Subcutaneous abdominal adipose tissue (tissue), 5 donors: ENCODE results near the gene NTM.

Experiments
- H3K27ac ChIP-seq: one replicate; pipeline ENCODE4 v1.7.0; 2013; ENCODE audit warnings: low read depth, mild to moderate bottlenecking, inconsistent platforms, low read length, moderate library complexity
- H3K27me3 ChIP-seq, 5 donors: one replicate each; pipeline ENCODE4 v1.7.0; 2013; ENCODE audit warnings: low read length in 5 of 5, inconsistent platforms in 1 of 5; ENCODE audit not compliant: control insufficient read depth in 5 of 5, insufficient read depth in 4 of 5
- H3K36me3 ChIP-seq, 5 donors: one replicate each; pipeline ENCODE4 v1.7.0; 2013; ENCODE audit warnings: low read length in 5 of 5; ENCODE audit not compliant: control insufficient read depth in 5 of 5, insufficient read depth in 5 of 5
- H3K4me1 ChIP-seq, 5 donors: one replicate each; pipeline ENCODE4 v1.7.0; 2013; ENCODE audit warnings: low read length in 5 of 5, mild to moderate bottlenecking in 3 of 5, moderate library complexity in 1 of 5; ENCODE audit not compliant: control insufficient read depth in 5 of 5, insufficient read depth in 5 of 5
- H3K4me3 ChIP-seq, 5 donors: one replicate each; pipeline ENCODE4 v1.7.0; 2013; ENCODE audit warnings: low read length in 5 of 5, low read depth in 1 of 5
- H3K9ac ChIP-seq, 5 donors: one replicate each; pipeline ENCODE4 v1.7.0; 2013; ENCODE audit warnings: low read length in 5 of 5, mild to moderate bottlenecking in 4 of 5, moderate library complexity in 3 of 5
- H3K9me3 ChIP-seq, 5 donors: one replicate each; pipeline ENCODE4 v1.7.0; 2013; ENCODE audit warnings: low read length in 5 of 5; ENCODE audit not compliant: control insufficient read depth in 5 of 5
- donor health status: healthy.
- donor health status: healthy.
- donor health status: healthy.
- donor health status: healthy.
- donor health status: healthy.

The NTM gene

DNA sequence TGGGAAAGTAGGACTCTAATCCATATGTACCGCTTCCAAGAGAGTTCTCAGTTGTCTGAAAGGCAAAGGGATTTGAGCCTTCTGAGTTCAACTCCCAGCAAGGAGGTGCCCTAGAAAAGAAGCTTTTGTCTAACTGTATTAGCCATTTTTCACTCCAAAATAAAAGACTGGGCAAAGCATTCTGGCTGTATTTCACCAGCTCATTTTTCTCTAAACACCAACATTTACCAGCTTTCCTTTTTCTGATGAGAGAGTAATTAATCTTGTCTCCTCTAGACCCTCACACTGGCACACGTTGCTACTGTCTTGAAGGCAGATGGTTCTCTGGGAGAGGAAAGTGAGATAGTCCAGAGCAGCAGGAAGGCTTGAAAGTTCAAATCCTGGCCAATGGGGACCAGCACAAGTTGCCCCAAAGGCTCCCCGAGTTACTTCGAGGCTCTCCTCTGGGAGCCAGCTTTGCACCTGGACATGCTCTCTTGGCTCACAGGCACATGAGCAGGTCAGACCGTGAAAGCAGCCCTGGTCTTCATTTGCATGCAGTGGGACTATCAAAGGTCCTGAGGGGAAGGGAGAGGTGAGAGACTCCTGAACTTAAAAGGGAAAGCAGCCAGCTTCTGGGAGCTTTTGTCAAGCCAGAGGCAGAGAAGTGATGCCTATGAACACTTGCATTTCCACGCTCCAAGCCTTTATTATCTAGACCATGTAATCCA, 100.0 kb downstream of the NTM start:
- peaks cover 2 to 16% (median 13%) of the 10 kb centered on the region in 5 donors for H3K4me1 ChIP-seq
- no peaks in the 10 kb centered on the region for H3K27me3 ChIP-seq
- no peaks in the 10 kb centered on the region for H3K36me3 ChIP-seq
- no peak overlapping the region for H3K4me3 ChIP-seq
- no peak overlapping the region for H3K9ac ChIP-seq
- H3K27ac ChIP-seq, result no peak overlapping the region
- H3K9me3 ChIP-seq, result no peaks in the 10 kb centered on the region

DNA sequence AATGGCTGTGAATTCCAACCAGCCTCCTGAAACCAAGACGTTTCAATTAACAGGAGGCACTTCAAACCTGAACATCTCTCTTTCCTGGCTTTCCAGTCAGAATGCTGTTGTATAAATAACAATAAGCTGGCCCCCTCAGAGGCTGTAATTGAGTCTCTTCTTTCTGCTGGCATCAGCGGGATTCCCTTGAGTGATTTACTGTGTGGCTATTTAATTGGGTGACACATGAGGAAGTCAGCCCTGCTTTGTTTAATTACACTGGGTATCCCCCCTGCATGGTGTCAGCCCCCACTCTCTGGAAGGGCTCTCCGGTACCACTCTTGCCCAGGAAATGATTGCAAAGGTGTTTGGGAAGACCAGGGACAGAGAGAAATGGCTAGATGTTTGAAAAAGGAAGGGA, 101.6 kb downstream of the NTM start:
- Histone ChIP-seq H3K9me3 (no peaks in the 10 kb centered on the region), H3K4me1 (peaks cover 2 to 16% (median 13%) of the 10 kb centered on the region in 5 donors), H3K4me3 (no peak overlapping the region), H3K9ac (no peak overlapping the region), H3K27ac (no peak overlapping the region), H3K36me3 (no peaks in the 10 kb centered on the region), H3K27me3 (no peaks in the 10 kb centered on the region)

DNA sequence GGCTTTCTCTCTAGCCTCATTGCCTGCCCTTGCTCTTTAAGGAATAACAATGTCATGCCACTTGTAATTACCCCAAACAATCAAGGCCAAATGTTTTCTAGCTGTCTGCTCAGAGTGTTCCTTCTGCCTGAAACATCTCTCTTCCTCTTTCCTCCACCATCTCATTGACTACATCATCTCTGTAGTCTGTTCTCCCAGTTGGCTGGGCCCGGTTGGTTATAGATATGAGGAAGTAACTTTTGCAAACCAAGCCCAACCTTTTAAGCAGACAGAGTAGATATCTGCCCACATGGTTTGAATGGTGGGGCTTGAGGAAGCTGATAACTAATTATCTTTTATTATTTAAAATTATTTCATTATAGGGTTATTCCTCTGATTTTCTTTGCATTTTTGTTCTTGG, 104.5 kb downstream of the NTM start:
- no peak overlapping the region for H3K4me3 ChIP-seq
- H3K36me3 ChIP-seq, result no peaks in the 10 kb centered on the region
- no peak overlapping the region for H3K27ac ChIP-seq
- H3K9ac ChIP-seq, result no peak overlapping the region
- no peaks in the 10 kb centered on the region for H3K9me3 ChIP-seq
- H3K4me1 ChIP-seq, result no peaks in the 10 kb centered on the region
- H3K27me3 ChIP-seq, result no peaks in the 10 kb centered on the region

DNA sequence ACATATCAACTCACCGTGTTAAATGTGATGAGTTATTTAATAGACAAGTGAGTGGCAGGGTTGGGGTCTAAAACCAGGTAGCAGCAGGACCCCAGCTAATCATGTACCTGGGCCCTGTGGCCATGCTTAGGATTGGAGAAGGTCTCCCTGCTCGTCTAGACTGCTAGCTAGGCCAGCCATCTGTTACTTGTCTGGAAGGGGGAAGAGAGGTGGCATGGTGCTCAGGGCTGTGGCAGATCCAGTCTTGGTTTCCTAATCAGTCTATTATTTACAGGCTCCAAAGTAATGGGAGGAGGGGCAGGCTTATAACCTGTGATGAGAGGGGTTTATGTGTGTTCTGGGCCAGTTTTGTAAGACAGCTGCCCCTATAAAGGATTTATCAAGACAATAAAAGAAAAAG, 105.9 kb downstream of the NTM start:
- Histone ChIP-seq H3K27ac (no peak overlapping the region), H3K9me3 (no peaks in the 10 kb centered on the region), H3K4me3 (no peak overlapping the region), H3K27me3 (no peaks in the 10 kb centered on the region), H3K36me3 (no peaks in the 10 kb centered on the region), H3K9ac (no peak overlapping the region), H3K4me1 (peaks cover 0 to 3% (median under 1%) of the 10 kb centered on the region in 5 donors)

DNA sequence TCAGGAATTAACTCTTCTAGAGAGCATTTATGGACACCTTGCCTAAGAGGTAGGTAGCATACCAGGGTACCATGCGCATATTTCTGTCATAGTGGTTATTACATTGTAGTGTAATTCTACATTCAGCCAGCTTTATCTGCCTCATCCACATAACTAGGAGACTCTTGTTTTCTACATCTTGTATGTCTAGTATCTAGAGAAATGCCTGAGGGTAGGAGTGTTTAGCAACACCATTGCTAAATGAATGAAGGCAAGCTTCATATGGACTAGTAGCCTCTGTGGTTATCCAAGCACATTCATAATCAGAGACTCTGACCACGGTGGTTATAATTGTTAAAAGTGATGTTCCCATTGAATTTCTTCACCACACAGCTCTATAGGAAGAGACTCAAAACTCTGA, 107.9 kb downstream of the NTM start:
- Histone ChIP-seq H3K4me1 (peaks cover 0 to 7% (median 4%) of the 10 kb centered on the region in 5 donors), H3K4me3 (no peak overlapping the region), H3K36me3 (no peaks in the 10 kb centered on the region), H3K27me3 (no peaks in the 10 kb centered on the region), H3K9ac (no peak overlapping the region), H3K27ac (no peak overlapping the region), H3K9me3 (no peaks in the 10 kb centered on the region)

GRCh38 chr11:131481303-131481702, 110.9 kb downstream of the NTM start:
- Histone ChIP-seq H3K4me1 (peaks cover 0 to 7% (median 4%) of the 10 kb centered on the region in 5 donors), H3K36me3 (no peaks in the 10 kb centered on the region), H3K9ac (no peak overlapping the region), H3K4me3 (no peak overlapping the region), H3K27me3 (no peaks in the 10 kb centered on the region), H3K27ac (no peak overlapping the region), H3K9me3 (no peaks in the 10 kb centered on the region)

GRCh38 chr11:131481971-131482370, 111.6 kb downstream of the NTM start:
- Histone ChIP-seq H3K4me3 (no peak overlapping the region), H3K4me1 (peaks cover 0 to 7% (median 4%) of the 10 kb centered on the region in 5 donors), H3K27ac (no peak overlapping the region), H3K27me3 (no peaks in the 10 kb centered on the region), H3K9me3 (no peaks in the 10 kb centered on the region), H3K36me3 (no peaks in the 10 kb centered on the region), H3K9ac (no peak overlapping the region)

DNA sequence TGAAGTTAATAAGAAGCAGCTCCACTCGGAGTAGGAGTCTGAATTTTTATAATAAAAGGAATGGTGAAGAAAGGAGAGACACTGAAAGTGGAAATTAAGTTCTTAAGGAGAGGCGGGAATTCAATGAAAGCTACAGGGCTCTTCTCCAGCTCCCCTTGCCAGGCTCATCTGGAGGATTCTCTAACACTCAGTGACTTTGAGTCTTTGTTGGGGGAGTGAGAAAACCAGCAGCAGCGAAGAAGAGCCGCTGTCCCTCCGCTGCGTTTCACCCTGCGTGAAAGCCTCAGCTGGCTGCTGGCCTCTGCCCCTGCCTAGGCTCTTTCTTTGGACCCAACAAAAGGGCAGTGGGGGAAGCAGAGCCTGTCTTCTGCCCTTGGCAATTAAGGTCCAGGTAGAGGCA, 113.0 kb downstream of the NTM start:
- H3K4me1 ChIP-seq, result peaks cover 2 to 16% (median 14%) of the 10 kb centered on the region in 5 donors
- H3K27ac ChIP-seq, result no peak overlapping the region
- H3K9me3 ChIP-seq, result no peaks in the 10 kb centered on the region
- H3K36me3 ChIP-seq, result no peaks in the 10 kb centered on the region
- no peak overlapping the region for H3K4me3 ChIP-seq
- H3K27me3 ChIP-seq, result no peaks in the 10 kb centered on the region
- no peak overlapping the region for H3K9ac ChIP-seq

DNA sequence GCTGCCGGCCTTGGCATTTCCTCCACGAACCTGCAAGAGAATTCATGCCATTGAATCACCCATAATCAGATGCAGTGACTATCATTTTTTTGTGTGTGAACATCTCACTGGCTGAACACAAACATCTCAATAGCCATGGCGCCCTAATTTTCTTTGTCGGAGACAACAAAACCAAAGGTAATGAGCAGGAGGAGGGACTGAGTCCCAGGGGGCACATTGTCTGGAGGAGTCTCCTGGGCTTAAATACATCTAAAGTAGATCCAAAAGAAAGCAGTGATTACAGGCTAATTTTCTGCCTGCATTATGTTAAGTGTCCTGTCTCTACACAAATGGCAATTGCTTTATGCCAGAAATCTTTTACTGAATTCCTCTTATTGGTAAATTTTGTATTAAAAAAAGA, 113.5 kb downstream of the NTM start:
- Histone ChIP-seq H3K36me3 (no peaks in the 10 kb centered on the region), H3K4me1 (peaks cover 2 to 20% (median 17%) of the 10 kb centered on the region in 5 donors), H3K9ac (no peak overlapping the region), H3K27ac (no peak overlapping the region), H3K9me3 (no peaks in the 10 kb centered on the region), H3K27me3 (no peaks in the 10 kb centered on the region), H3K4me3 (no peak overlapping the region)

- H3K27ac ChIP-seq, result no peak overlapping the region
- H3K27me3 ChIP-seq, result no peaks in the 10 kb centered on the region
- H3K9ac ChIP-seq, result no peak overlapping the region
- H3K9me3 ChIP-seq, result no peaks in the 10 kb centered on the region
- H3K36me3 ChIP-seq, result no peaks in the 10 kb centered on the region
- H3K4me3 ChIP-seq, result no peak overlapping the region
- peaks cover 2 to 35% (median 18%) of the 10 kb centered on the region in 5 donors for H3K4me1 ChIP-seq
These were observed 115.7 kb downstream of the NTM start for GRCh38 chr11:131486100-131486499.
